CD8-positive, alpha-beta memory T cell (primary cell): ENCODE measurements around the gene RCN2. TPM values are rescaled to one million over a fixed set of nuclear protein-coding genes. Genes with fewer than 3 reads are reported as not detected.
"Not testable (repeated sequence)": the region's sequence is repeated elsewhere in the genome, so short reads cannot be mapped to it uniquely, and the experiment has no call there.

Experiments used
- CTCF ChIA-PET: fragments of 350-600 bp; sonication (Branson Sonifier 250); formaldehyde crosslinking; loops from one replicate; lab custom pipeline; 2021; ENCODE audit warnings: antibody characterized with exemption; lab: Charles Lee
- POLR2A ChIA-PET: fragments of 350-600 bp; sonication (Branson Sonifier 250); formaldehyde crosslinking; loops from one replicate; lab custom pipeline; 2021; ENCODE audit warnings: antibody characterized with exemption; lab: Charles Lee
- DNase-seq, 5 donors: peaks; one replicate each; pipeline versions ENCODE4 v3.0.0 to v3.0.0-alpha.2; 2020 to 2022; ENCODE audit warnings: mixed read lengths in 1 of 5
- H3K27ac ChIP-seq: one replicate; pipeline ENCODE4 v1.7.0; 2013; ENCODE audit warnings: low read depth, mild to moderate bottlenecking, low read length, moderate library complexity
- H3K27me3 ChIP-seq: 2 replicates; pipeline ENCODE4 v1.7.0; 2013; ENCODE audit warnings: low read length, mild to moderate bottlenecking; ENCODE audit not compliant: insufficient read depth, poor library complexity, severe bottlenecking
- H3K36me3 ChIP-seq: 2 replicates; pipeline ENCODE4 v1.7.0; 2013; ENCODE audit warnings: mild to moderate bottlenecking, low read length, moderate library complexity; ENCODE audit not compliant: insufficient read depth
- H3K4me1 ChIP-seq: 2 replicates; pipeline ENCODE4 v1.7.0; 2013; ENCODE audit warnings: mild to moderate bottlenecking, low read length, moderate library complexity; ENCODE audit not compliant: insufficient read depth
- H3K4me3 ChIP-seq: 2 replicates; pipeline ENCODE4 v1.7.0; 2013; ENCODE audit warnings: mild to moderate bottlenecking, low read length
- H3K9me3 ChIP-seq: 2 replicates; pipeline ENCODE4 v1.7.0; 2013; ENCODE audit warnings: mild to moderate bottlenecking, low read length
- H3K27ac Mint-ChIP-seq, 8 donors: one replicate each; pipeline ENCODE4 v1.8.0; 2020 to 2021; ENCODE audit warnings: mixed read lengths in 8 of 8, mild to moderate bottlenecking in 6 of 8, inconsistent platforms in 3 of 8, moderate library complexity in 3 of 8
- H3K27me3 Mint-ChIP-seq, 2 donors: one replicate each; pipeline ENCODE4 v1.8.0; 2020 to 2021; ENCODE audit warnings: mixed read lengths in 2 of 2, mild to moderate bottlenecking in 1 of 2, moderate library complexity in 1 of 2
- H3K36me3 Mint-ChIP-seq, 3 donors: one replicate each; pipeline ENCODE4 v1.8.0; 2020 to 2021; ENCODE audit warnings: mixed read lengths in 3 of 3, inconsistent platforms in 1 of 3, mild to moderate bottlenecking in 1 of 3
- H3K4me1 Mint-ChIP-seq, 3 donors: one replicate each; pipeline ENCODE4 v1.8.0; 2020 to 2021; ENCODE audit warnings: mixed read lengths in 3 of 3, inconsistent platforms in 1 of 3, mild to moderate bottlenecking in 1 of 3
- H3K4me3 Mint-ChIP-seq, 7 donors: one replicate each; pipeline ENCODE4 v1.8.0; 2020 to 2021; ENCODE audit warnings: mixed read lengths in 7 of 7, mild to moderate bottlenecking in 6 of 7, moderate library complexity in 4 of 7, inconsistent platforms in 2 of 7
- H3K9me3 Mint-ChIP-seq, 5 donors: one replicate each; pipeline ENCODE4 v1.8.0; 2020 to 2022; ENCODE audit warnings: mixed read lengths in 5 of 5, mild to moderate bottlenecking in 3 of 5, moderate library complexity in 2 of 5, inconsistent platforms in 1 of 5
- polyA plus RNA-seq: library from polyadenylated mRNA; unstranded; fragments of 300-500 nt; fragmentation: Illumina TruSeq; gene quantifications from one replicate; pipeline ENCODE4 v1.2.3, GENCODE V29; 2021
- total RNA-seq, 2 experiments: library from RNA; stranded (reverse); gene quantifications; one replicate each; pipeline ENCODE4 v1.2.3, GENCODE V29; 2021

RCN2 gene
- total and polyA plus RNA-seq, 3 experiments from 2014 or later: 35.9 to 54.2 (median 37.1) TPM

DNA sequence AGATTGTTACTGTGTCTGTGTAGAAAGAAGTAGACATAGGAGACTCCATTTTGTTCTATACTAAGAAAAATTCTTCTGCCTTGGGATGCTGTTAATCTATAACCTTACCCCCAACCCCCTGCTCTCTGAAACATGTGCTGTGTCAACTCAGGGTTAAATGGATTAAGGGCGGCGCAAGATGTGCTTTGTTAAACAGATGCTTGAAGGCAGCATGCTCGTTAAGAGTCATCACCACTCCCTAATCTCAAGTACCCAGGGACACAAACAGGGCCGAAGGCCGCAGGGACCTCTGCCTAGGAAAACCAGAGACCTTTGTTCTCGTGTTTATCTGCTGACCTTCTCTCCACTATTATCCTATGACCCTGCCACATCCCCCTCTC, 31.6 kb upstream of the RCN2 start:
- H3K4me1 Mint-ChIP-seq: peaks cover 23 to 34% (median 30%) of the 10 kb centered on the region in 3 donors
- H3K27ac ChIP-seq, H3K27me3 ChIP-seq, H3K36me3 ChIP-seq, H3K4me3 ChIP-seq, H3K9me3 ChIP-seq, H3K4me3 Mint-ChIP-seq, H3K27ac Mint-ChIP-seq, POLR2A ChIA-PET, DNase-seq, CTCF ChIA-PET, H3K27me3 Mint-ChIP-seq, H3K9me3 Mint-ChIP-seq: not testable (repeated sequence)
- peaks cover 0 to 14% (median 3%) of the 10 kb centered on the region in 3 donors for H3K36me3 Mint-ChIP-seq
- peaks cover 16% of the 10 kb centered on the region for H3K4me1 ChIP-seq

DNA sequence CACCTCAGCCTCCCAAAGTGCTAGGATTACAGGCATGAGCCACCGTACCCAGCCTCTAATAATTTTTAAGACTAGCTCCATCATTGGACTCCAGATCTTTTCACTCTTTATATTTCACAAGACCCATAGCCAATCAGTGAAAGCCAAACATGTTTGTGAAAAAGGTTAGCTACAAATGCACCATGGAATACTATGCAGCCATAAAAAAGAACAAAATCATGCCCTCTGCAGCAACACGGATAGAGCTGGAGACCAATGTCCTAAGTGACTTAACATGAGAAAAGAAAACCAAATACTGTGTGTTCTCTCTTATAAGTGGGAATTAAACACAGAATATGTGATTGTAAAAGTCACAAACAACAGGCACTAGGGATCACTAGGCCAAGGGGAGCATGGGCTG, 29.6 kb upstream of the RCN2 start:
- H3K4me1 Mint-ChIP-seq: peaks cover 30 to 42% (median 36%) of the 10 kb centered on the region in 3 donors
- Histone ChIP-seq H3K36me3 (no peaks in the 10 kb centered on the region), H3K27ac (no peak overlapping the region), H3K4me3 (no peak overlapping the region), H3K4me1 (peaks cover 24% of the 10 kb centered on the region), H3K9me3 (no peaks in the 10 kb centered on the region), H3K27me3 (no peaks in the 10 kb centered on the region)
- DNase-seq: no peak
- peaks cover 0 to 12% (median 3%) of the 10 kb centered on the region in 3 donors for H3K36me3 Mint-ChIP-seq
- ChIA-PET CTCF (no interaction called here), POLR2A (no interaction called here)
- H3K9me3 Mint-ChIP-seq: no peaks in the 10 kb centered on the region
- H3K4me3 Mint-ChIP-seq: no peak overlapping the region
- no peaks in the 10 kb centered on the region for H3K27me3 Mint-ChIP-seq
- H3K27ac Mint-ChIP-seq: peak overlapping the region in 2 of 8 donors; percentile 47 to 98

DNA sequence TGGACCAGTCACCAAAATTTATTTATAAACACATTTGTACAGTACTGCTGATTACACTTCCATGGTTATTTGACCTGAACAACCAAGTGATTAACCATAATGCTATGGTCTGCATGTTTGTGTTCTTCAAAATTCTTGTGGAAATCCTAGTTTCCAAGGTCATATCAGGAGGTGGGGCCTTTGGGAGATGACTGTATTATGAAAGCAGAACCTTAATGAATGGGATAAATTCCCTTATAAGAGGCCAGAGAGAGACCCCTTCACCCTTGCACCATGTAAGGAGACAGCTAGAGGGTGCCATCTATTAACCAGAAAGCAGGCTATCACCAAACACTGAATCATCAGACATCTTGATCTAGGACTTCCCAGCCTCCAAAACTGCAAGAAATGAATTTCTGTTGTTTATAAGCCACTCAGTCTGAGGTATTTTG, 28.3 kb upstream of the RCN2 start:
- H3K9me3 Mint-ChIP-seq: no peaks in the 10 kb centered on the region
- Histone ChIP-seq H3K27ac (no peak overlapping the region), H3K4me1 (peaks cover 24% of the 10 kb centered on the region), H3K27me3 (no peaks in the 10 kb centered on the region), H3K36me3 (no peaks in the 10 kb centered on the region), H3K9me3 (no peaks in the 10 kb centered on the region), H3K4me3 (no peak overlapping the region)
- peak overlapping the region; percentile 74 to 98 (median 96) for H3K27ac Mint-ChIP-seq
- H3K4me1 Mint-ChIP-seq: peaks cover 32 to 39% (median 33%) of the 10 kb centered on the region in 3 donors
- ChIA-PET CTCF (no interaction called here), POLR2A (no interaction called here)
- peaks cover 0 to 2% of the 10 kb centered on the region in 2 donors for H3K27me3 Mint-ChIP-seq
- H3K4me3 Mint-ChIP-seq: peak overlapping the region in 6 of 7 donors; percentile 84 to 97 (median 94)
- H3K36me3 Mint-ChIP-seq: peaks cover 0 to 11% (median 3%) of the 10 kb centered on the region in 3 donors
- peak in 2 of 5 donors; percentile 10 to 31 for DNase-seq

DNA sequence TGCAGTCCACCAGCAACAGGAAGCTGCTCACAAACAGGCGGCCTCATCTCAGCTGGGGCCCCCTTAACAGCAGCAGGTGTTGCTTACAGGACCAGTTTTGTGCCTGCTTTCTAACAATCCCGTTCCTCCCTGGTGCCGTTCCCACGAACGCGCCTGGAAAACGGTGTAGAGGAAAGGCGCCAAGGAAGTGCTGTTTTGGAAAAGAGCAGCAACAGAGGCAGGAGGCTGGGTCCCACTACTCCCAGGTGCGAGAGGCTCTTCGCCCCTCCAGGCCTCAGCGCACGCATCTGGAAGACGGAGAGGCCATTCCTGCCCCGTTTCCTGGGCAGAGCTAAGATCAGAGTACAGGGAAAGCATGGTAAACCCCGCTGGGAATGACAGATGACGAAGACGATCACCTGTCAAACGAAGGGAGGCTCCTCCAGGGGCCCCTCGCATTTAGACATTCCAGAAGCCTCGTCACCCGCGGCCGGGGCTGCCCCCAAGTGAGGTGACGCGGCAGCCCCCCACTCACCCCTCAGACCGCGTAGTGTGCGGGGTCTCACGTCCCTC, 27.0 kb upstream of the RCN2 start:
- H3K4me1 Mint-ChIP-seq: peaks cover 32 to 39% (median 33%) of the 10 kb centered on the region in 3 donors
- Histone ChIP-seq H3K4me3 (peak overlapping the region; percentile 86), H3K27ac (peak overlapping the region; percentile 60), H3K27me3 (no peaks in the 10 kb centered on the region), H3K4me1 (peaks cover 24% of the 10 kb centered on the region), H3K36me3 (no peaks in the 10 kb centered on the region), H3K9me3 (no peaks in the 10 kb centered on the region)
- peak in 2 of 5 donors; percentile 6 to 31 for DNase-seq
- H3K4me3 Mint-ChIP-seq: peak overlapping the region; percentile 84 to 97 (median 94)
- no peaks in the 10 kb centered on the region for H3K9me3 Mint-ChIP-seq
- H3K36me3 Mint-ChIP-seq: peaks cover 0 to 10% (median 0%) of the 10 kb centered on the region in 3 donors
- ChIA-PET CTCF (interaction anchor here (0.7 to 1.1 kb wide), 2 partner anchors 42 to 639 kb away, joined by 3 to 6 read pairs; no protein-coding TSS in a partner anchor), POLR2A (interaction anchor here (0.6 to 1.3 kb wide), 5 partner anchors 27 to 1062 kb away, joined by 3 to 12 read pairs (median 3); partner anchors contain the start of gene RCN2)
- H3K27me3 Mint-ChIP-seq: peaks cover 0 to 2% of the 10 kb centered on the region in 2 donors
- peak overlapping the region; percentile 91 to 99 (median 97) for H3K27ac Mint-ChIP-seq

DNA sequence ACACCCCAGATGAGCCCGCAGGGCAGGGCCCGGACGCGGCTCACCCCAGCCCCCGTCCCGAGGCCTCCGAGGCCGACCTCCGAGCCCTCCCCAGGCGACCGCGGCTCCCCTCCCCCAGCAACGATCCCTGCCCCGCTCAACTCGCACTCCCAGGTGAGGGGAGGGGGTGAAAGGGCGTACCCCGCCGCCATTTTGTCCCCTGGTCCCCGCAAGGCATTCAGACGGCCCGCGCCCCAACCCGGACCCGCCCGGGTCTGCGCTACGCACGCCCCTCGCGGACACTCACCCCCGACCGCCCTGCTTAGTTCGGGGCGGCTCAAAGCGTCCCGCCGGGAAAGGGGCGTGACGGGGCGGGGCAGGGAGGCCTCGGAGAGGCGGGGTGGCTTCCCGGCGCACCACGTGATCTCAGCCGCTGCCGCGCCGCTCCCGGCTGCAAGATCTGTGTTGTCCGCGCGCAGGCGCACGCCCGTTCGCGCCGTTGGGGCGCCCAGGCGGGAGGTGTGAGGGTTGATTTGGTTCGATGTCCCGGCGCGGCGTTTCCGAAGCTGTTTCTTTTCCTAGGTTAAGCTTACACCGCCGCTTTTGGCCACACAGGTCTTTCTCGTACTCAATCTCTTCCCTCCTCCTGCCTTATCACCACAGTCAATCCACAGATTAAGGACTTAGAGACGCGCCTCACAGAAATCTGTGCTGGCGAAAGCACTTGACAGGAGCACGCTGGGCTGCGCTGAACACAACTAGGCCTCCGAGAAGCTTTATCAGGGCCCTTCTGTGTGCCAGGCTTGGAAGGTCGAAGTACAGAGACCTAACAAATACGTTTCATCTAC, 26.3 kb upstream of the RCN2 start, which contains the start of gene SCAPER:
SCAPER (minus strand) TSS at position 328 of the 827 bp plus-strand sequence. CDS start 21,523 bp downstream, outside the sequence.
- Histone ChIP-seq H3K27me3 (no peaks in the 10 kb centered on the region), H3K4me3 (peak within 1 kb of the TSS; percentile 86), H3K36me3 (no peaks in the 10 kb centered on the region), H3K27ac (peak within 1 kb of the TSS; percentile 60), H3K4me1 (peaks cover 24% of the 10 kb centered on the region), H3K9me3 (no peaks in the 10 kb centered on the region)
- DNase-seq: peak; percentile 88 to 93 (median 90)
- peak within 1 kb of the TSS; percentile 84 to 97 (median 94) for H3K4me3 Mint-ChIP-seq
- no peaks in the 10 kb centered on the region for H3K9me3 Mint-ChIP-seq
- peak within 1 kb of the TSS; percentile 91 to 99 (median 97) for H3K27ac Mint-ChIP-seq
- H3K27me3 Mint-ChIP-seq: peaks cover 0 to 2% of the 10 kb centered on the region in 2 donors
- peaks cover 0 to 10% (median 0%) of the 10 kb centered on the region in 3 donors for H3K36me3 Mint-ChIP-seq
- ChIA-PET POLR2A (interaction anchor here (1.4 to 1.9 kb wide), 2 partner anchors 26 to 90 kb away, joined by 4 to 14 read pairs; partner anchors contain the start of genes PSTPIP1 and RCN2), CTCF (interaction anchor here (0.8 to 0.9 kb wide), 2 partner anchors 26 to 119 kb away, joined by 3 to 4 read pairs; partner anchors contain the start of gene RCN2)
- peaks cover 32 to 39% (median 33%) of the 10 kb centered on the region in 3 donors for H3K4me1 Mint-ChIP-seq

DNA sequence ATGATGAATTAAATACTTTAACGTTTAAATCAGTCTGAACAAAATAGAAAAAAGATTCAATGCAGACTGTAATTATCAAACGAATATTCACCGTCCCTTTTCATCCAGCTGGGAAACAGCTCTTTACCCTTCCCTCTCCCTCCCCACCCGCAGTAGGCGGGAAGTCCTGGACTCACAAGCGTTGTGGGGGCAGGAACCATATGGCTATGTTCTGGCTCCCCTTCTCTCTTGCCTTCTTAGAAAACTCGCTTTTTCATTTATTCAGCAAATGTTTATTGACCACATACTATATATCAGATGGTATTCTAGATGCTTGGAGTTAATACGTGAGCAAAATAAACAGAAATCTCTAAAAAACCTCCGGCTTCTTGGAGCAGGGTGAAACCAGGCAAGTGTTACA, 25.7 kb upstream of the RCN2 start:
- peak overlapping the region; percentile 84 to 97 (median 94) for H3K4me3 Mint-ChIP-seq
- no peak for DNase-seq
- ChIA-PET POLR2A (interaction anchor here (1.4 to 1.9 kb wide), 2 partner anchors 25 to 89 kb away, joined by 4 to 14 read pairs; partner anchors contain the start of genes PSTPIP1 and RCN2), CTCF (interaction anchor here (0.8 to 0.9 kb wide), 2 partner anchors 26 to 118 kb away, joined by 3 to 4 read pairs; partner anchors contain the start of gene RCN2)
- H3K9me3 ChIP-seq: no peaks in the 10 kb centered on the region
- peak overlapping the region; percentile 60 for H3K27ac ChIP-seq
- H3K4me1 ChIP-seq: peaks cover 24% of the 10 kb centered on the region
- H3K36me3 ChIP-seq: no peaks in the 10 kb centered on the region
- H3K36me3 Mint-ChIP-seq: peaks cover 0 to 9% (median 0%) of the 10 kb centered on the region in 3 donors
- no peaks in the 10 kb centered on the region for H3K27me3 ChIP-seq
- peaks cover 0 to 4% of the 10 kb centered on the region in 2 donors for H3K27me3 Mint-ChIP-seq
- H3K4me1 Mint-ChIP-seq: peaks cover 32 to 35% (median 33%) of the 10 kb centered on the region in 3 donors
- peak overlapping the region; percentile 86 for H3K4me3 ChIP-seq
- no peaks in the 10 kb centered on the region for H3K9me3 Mint-ChIP-seq
- peak overlapping the region; percentile 91 to 99 (median 97) for H3K27ac Mint-ChIP-seq

DNA sequence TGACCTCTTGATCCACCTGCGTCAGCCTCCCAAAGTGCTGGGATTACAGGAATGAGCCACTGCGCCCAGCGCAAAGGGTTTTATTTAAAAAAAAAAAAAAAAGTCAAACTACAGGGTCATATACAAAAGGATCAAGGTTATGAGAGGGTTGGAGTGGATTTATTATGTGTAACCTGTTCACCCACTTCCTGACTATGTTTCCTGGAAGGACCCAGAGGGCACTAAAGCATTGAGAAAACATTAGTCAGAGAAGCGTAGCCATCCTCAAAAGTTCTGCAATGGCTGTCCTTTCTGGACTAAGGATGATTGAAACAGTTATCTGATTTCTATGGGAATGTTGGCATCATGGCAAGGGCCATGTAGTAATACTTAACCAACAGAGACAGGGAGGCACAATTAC, 19.1 kb upstream of the RCN2 start:
- no peaks in the 10 kb centered on the region for H3K9me3 ChIP-seq
- H3K27me3 ChIP-seq: no peaks in the 10 kb centered on the region
- H3K27ac ChIP-seq: no peak overlapping the region
- no peak for DNase-seq
- H3K4me3 Mint-ChIP-seq: no peak overlapping the region
- H3K27ac Mint-ChIP-seq: no peak overlapping the region
- peaks cover 0 to 3% (median 0%) of the 10 kb centered on the region in 3 donors for H3K4me1 Mint-ChIP-seq
- no peaks in the 10 kb centered on the region for H3K9me3 Mint-ChIP-seq
- ChIA-PET CTCF (no interaction called here), POLR2A (no interaction called here)
- peaks cover 8 to 20% of the 10 kb centered on the region in 2 donors for H3K27me3 Mint-ChIP-seq
- no peaks in the 10 kb centered on the region for H3K36me3 ChIP-seq
- H3K4me1 ChIP-seq: no peaks in the 10 kb centered on the region
- no peak overlapping the region for H3K4me3 ChIP-seq
- H3K36me3 Mint-ChIP-seq: no peaks in the 10 kb centered on the region
